ENCODE data around the gene METTL18.

Gene METTL18

DNA sequence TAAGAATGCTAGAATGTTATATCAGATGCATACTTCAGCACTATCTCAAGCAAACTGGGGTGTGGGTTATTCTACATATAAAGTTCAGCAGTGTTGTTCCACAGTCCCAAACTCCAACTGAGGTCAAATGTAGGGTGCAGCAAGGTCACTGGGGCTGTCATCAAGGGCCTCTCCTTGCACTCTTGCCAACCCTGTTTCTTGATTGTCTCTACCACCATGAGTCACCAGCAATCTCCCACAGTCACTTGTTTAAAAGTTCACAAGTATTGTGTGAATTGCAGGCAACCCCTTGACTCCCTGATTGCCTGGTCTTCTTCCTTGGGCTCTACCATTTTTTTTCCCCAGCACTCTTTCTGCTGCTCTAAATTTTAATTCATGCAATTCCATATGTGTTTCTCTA lies 10.6 kb downstream of the METTL18 start:
- DNase-seq = no peak

DNA sequence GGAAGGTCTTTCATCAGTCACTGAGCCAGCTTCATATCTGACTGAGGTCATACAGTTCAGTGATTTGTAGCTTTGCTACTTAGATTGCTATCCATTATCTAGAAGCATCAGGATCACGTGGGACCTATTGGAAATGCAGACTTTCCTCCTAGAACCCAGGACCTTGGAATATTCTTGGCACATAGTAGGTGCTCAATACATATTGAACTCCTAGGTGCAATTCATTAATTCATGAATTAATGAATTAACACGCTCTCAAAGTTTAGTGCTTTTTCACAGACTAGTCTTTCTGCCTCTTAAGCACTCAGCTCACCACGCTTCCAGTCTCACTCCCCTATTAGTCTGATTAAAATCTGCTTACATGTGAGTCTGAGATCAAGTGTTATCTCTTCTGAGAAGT lies 12.1 kb downstream of the METTL18 start:
- no peak for DNase-seq

DNA sequence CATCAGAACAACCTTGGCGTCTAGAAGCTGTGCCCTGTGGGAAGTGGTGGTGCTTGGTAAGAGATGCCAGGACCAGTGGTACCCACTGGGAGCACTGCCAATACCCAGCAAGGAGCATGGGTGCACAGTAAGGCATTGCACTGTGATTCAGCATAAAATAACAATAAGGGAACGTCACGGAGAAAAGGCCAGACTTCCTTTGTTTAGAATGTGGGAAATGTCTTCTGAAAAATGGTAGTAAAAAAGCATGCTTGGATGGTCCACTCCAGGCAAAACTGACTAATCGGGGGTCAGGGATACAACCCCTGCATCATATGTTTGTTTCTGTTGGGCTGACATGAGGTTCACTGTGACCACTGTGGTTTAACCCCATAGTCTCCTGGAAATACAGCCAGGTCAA lies 14.7 kb downstream of the METTL18 start:
- DNase-seq = no peak

DNA sequence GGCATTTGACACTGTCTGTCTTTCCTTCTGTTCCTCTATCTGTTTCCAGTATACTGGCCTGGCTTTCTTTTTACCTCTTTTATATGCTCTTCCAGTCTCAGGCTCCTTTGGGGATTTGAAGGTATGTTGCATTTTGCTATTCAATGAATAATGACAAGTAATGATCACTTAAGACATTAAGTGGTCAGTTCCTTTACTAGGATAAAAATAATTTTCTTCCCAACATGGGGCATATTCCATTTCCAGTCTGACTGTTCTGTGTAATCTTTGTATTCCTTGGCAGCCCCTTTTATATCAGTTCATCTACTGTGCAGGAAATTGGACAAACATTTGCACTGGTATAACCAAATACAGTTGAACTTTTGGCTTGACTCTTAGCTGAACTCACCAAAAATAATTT lies 15.6 kb downstream of the METTL18 start:
- no peak for DNase-seq

DNA sequence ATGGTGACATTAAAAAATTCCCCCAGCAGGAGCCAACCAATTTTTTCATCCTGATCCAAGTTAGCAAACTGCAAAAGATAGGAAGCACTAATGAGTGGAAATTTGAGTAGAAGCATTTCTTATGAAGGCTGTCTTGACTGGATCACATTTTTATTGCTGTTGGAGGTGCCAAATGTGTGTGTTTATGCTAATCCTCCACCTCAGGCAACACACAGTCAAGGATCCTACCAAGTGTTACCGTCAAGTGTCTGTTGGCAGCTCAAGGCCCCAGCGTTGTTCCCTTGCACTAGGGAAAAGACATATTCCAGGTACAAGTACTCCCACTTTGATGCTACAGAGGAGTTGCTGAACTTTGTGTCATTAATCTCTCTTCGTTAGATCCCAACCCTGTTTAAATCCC lies 18.3 kb downstream of the METTL18 start:
- DNase-seq = no peak

DNA sequence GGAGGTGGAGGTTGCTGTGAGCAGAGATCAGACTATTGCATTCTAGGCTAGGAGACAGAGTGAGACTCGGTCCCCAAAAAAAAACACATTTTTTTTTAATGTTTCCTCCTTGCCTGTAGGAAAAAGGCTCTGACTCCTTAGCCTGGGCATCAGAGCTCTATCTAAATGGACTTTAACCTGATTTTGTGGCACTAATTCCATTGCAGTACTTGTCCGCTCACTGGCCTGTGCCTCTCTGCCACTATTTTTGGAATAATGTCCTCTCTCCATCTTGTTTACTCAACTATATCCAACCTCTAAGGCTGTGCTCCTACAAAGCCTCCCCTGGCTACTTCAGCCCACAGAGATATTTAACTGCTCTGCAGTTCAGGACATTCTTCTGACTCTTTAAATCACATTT lies 26.5 kb downstream of the METTL18 start:
- DNase-seq = no peak

DNA sequence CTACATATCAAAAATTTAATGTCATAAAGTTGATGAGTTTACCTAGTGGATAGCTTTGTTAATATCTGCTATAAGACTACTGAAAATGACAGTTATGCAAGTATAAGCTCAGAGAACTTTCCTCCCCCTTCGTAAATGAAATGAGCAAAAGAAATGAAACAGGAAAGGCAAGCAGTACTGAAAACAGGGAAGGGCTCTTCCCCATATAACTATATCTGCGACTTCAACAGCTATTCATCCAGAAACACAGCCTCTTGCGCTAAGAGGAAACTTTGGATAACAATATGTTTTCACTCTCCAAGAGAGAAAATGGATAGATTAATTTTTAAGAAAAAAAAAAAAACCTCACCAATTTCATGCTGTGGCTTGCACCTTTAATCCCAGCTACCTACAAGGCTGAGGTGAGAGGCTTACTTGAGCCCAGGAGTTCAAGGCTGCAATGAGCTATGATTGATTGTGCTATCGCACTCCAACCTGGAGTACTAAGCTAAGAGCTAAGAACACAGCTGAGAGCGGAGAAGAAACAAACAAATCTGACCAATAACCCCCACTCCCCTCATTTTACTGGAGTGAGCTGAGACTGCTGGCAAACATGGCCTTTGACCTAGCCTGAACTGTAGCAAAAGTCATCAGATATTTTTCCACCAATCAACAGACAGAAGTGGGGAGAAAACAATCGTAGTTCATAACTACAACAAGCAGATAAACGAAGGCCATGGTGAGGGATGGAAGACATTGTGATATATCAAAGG lies 29.0 kb downstream of the METTL18 start:
- no peak for DNase-seq

DNA sequence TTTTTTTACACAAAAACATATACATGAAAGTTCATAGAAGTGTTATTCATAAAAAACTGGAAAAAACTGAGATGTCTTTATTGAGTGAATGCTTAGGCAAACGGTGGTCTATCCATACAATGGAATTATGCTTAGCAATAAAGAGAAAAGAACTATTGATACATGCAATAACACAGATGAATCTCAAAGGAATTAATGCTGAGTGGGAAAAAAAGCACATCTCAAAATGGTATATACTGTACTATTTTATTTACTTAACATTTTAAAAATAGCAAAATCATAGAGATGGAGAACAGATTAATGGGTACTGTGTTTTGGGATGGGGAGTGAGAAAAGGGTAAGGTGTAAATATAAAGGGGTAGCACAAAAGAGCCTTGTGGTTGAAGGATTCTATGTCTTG lies 29.8 kb downstream of the METTL18 start:
- DNase-seq = no peak

DNA sequence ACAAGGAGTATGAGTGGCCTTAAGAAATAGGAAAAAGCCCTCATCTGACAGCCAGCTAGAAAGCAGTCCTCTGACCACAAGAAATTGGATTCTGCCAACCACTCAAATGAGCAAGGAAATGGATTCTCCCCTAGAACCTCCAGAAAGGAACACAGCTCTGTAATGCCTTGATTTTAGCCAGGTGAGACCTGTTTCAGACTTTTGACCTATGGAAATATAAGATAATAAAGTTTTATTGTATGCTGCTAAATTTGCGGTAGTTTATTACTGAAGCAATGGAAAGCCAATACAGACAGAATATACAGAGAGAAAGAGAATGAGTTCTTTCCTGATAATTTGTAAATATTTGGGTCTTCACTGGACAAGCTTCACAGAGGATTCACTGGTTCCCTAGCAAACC lies 32.0 kb downstream of the METTL18 start:
- DNase-seq = no peak

DNA sequence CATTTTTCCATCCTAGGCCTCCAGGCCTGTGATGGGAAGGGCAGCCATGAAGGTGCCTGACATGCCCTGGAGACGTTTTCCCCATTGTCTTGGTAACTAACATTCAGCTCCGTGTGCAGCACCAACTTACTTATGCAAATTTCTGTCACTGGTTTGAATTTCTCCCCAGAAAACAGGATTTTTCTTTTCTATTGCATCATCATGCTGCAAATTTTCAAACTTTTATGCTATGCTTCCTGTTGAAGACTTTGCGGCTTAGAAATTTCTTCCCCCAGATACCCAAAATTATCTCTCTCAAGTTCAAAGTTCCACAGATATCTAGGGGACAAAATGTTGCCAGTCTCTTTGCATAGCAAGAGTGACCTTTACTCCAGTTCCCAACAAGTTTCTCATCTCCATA lies 35.7 kb downstream of the METTL18 start:
- no peak for DNase-seq

DNA sequence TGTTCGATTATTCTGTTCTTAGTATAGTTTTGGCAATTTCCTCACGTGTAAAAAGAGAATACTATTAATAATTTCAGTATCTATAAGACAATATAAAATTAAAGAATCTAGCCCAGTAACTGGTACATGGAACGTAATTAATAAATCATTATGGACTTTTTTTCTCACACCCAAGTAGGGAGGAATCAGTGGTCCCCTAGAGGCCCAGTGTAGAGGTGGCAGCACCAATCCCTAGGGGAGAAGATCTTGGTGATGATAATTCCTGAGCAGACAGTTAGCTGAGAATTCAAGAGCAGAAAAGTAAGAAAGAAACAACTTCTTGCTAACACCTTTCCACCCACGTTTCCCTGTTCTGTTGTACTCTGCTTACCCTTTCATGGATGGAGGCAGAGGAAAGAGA lies 41.2 kb downstream of the METTL18 start:
- no peak for DNase-seq

DNA sequence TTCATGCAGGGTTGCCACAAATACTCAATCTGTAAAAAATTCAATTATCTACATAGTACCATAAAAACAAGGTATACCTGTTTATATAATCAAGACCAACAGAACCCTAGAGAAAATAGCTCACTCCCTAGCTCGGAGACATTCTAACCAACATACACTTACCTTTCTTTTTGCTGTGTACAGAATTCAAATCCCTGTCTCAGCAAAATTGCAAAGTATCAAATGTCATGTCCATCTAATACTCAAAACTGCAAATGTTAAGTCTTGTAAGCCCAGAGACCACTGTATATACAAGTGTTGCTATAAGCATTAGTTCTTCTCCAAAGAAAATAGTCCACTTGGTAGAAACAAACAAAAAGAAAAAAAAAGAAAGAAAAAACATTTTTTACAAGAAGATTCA lies 44.7 kb downstream of the METTL18 start:
- DNase-seq = no peak

DNA sequence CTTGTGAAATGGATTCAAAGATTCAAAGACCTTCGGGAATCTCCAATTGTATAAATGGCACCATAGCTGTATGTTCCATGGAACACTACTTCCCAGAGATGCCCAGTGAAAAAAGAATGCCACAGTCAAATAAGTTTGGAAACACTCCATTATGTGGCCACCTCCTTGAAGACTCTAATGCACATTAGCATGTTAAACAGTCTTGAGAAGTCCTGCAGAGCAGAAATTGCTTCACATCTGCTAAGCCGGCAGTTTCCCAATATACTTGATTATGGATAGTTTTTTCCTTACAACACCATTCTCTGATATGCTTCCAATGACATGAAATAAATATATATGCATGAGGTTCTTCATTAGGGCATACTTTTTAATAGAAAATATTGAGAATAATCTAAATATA lies 48.2 kb downstream of the METTL18 start:
- DNase-seq = no peak

DNA sequence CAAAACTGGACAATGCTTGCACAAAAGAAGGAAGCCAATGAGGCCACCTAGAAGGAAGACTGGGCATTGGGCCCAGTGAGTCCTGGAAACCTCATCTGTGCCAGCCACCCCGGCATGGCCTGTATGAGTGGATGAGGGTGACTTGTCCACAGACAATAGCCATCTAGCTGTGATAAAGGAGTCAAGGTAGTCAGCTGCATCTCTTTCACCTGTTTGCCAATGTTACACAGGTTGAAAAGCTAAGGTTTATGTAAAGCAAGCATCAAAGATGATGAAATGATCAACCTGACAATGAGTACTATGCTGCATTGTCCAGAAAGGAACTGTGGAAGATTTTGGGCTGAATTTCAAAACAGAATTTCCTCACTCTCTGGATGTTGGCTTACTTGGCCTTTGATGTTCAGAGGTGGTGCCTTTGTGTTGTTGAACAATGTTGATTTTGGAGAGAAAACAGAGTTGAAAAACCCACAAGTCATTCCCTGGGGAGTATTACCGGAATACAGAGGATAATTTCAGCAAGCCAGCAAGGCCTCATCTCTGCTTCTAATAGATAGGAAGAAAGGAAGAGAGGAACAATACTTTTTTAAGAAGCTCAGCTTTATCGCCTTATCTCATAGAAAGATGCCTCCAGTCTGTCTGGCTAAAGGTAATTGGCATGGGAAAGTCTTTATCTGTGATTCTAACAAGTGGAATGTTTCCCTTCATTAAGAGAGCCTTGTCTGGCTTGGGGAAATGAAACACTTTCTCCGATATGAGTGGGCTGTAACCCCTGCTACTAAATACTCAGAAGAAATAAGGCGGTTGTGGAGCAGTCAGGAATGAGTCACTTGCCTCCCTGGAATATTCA lies 49.5 kb downstream of the METTL18 start:
- no peak for DNase-seq
